ENCODE data around the gene ABHD17A. TPM values are rescaled to one million over a fixed set of nuclear protein-coding genes. Genes with fewer than 3 reads are reported as not detected.

ABHD17A gene
- total RNA-seq, 1 experiment from 2014 or later: 60.7 TPM

GRCh38 chr19:1864480-1865171 lies 20.7 kb downstream of the ABHD17A start:
- H3K4me3 Mint-ChIP-seq: peak overlapping the region; percentile 68
- ChIA-PET POLR2A (interaction anchor here (0.5 to 2.5 kb wide), 6 partner anchors 10 to 221 kb away, joined by 3 to 15 read pairs (median 4); no protein-coding TSS in a partner anchor), CTCF (interaction anchor here (0.6 to 3.0 kb wide), 20 partner anchors 10 to 456 kb away, joined by 3 to 48 read pairs (median 4); partner anchors contain the start of genes ABHD17A, ADAT3 and SCAMP4)
- H3K36me3 Mint-ChIP-seq: no peaks in the 10 kb centered on the region
- no peaks in the 10 kb centered on the region for H3K9me3 Mint-ChIP-seq
- peaks cover 11% of the 10 kb centered on the region for H3K27me3 Mint-ChIP-seq (ENCODE audit: low read depth)
- peak; percentile 87 for DNase-seq (ENCODE audit: low spot score)
- ATAC-seq: peak; percentile 61
- H3K27ac Mint-ChIP-seq: no peak overlapping the region
- H3K4me1 Mint-ChIP-seq: peaks cover 11% of the 10 kb centered on the region
- TF ChIP-seq FOXP4 (CRISPR knock-in tag; IDR thresholded peaks at IDR 0.05) (peak; percentile 67; the same call in 1 of the 2 replicates), RORB (CRISPR knock-in tag; IDR thresholded peaks at IDR 0.05) (no peak), ARID4B (CRISPR knock-in tag; IDR thresholded peaks at IDR 0.05; ENCODE audit: borderline replicate concordance) (0 out of 2 replicates have a peak, but pooled peaks have one; percentile 14), JUN (CRISPR knock-in tag; IDR thresholded peaks at IDR 0.05) (no peak; the same call in 1 of the 2 replicates), ZNF232 (CRISPR knock-in tag; IDR thresholded peaks at IDR 0.05) (peak; percentile 66; the same call in 1 of the 2 replicates), CTCF (IDR thresholded peaks at IDR 0.05) (peak; percentile 73), FOXP1 (CRISPR knock-in tag; IDR thresholded peaks at IDR 0.05; ENCODE audit: borderline replicate concordance) (peak; percentile 60), IRF1 (CRISPR knock-in tag; IDR thresholded peaks at IDR 0.05) (no peak), GRHL2 (CRISPR knock-in tag; IDR thresholded peaks at IDR 0.05; ENCODE audit: insufficient replicate concordance, severe bottlenecking) (no peak), ETV6 (CRISPR knock-in tag; IDR thresholded peaks at IDR 0.05) (peak; percentile 47; the same call in 1 of the 2 replicates), ELF4 (CRISPR knock-in tag; IDR thresholded peaks at IDR 0.05; ENCODE audit: low read depth) (no peak), USF2 (CRISPR knock-in tag; IDR thresholded peaks at IDR 0.05) (peak; percentile 25; the same call in 1 of the 2 replicates), CREM (CRISPR knock-in tag; IDR thresholded peaks at IDR 0.05) (no peak), FOXK1 (CRISPR knock-in tag; IDR thresholded peaks at IDR 0.05) (0 out of 2 replicates have a peak, but pooled peaks have one; percentile 39), MYBL2 (CRISPR knock-in tag; IDR thresholded peaks at IDR 0.05) (0 out of 2 replicates have a peak, but pooled peaks have one; percentile 2), AFF4 (CRISPR knock-in tag; IDR thresholded peaks at IDR 0.05; ENCODE audit: borderline replicate concordance) (0 out of 2 replicates have a peak, but pooled peaks have one; percentile 2), PRDM15 (CRISPR knock-in tag; IDR thresholded peaks at IDR 0.05) (no peak)
